WTC11 (cell line): ENCODE measurements around the gene PANK4. TPM values are rescaled to one million over a fixed set of nuclear protein-coding genes. Genes with fewer than 3 reads are reported as not detected.

Experiments
- AFF4 ChIP-seq: sonication (generic); formaldehyde crosslinking; IDR thresholded peaks from 2 replicates; pipeline ENCODE4 v1.8.1; 2023; ENCODE audit warnings: mild to moderate bottlenecking, missing genetic modification reagents, borderline replicate concordance
- AR ChIP-seq: fragments of 250-450 bp; sonication (Bioruptor Pico); IDR thresholded peaks from 2 replicates; pipeline ENCODE4 v1.9.0; 2021; ENCODE audit warnings: mild to moderate bottlenecking
- CREB1 ChIP-seq: sonication (generic); formaldehyde crosslinking; IDR thresholded peaks from 2 replicates; pipeline ENCODE4 v1.8.0; 2023; ENCODE audit warnings: mild to moderate bottlenecking, missing genetic modification reagents
- JUN ChIP-seq: sonication (generic); formaldehyde crosslinking; IDR thresholded peaks from 2 replicates; pipeline ENCODE4 v1.8.0; 2023; ENCODE audit warnings: mild to moderate bottlenecking, missing genetic modification reagents
- NR1H2 ChIP-seq: sonication (generic); formaldehyde crosslinking; IDR thresholded peaks from 2 replicates; pipeline ENCODE4 v1.9.0; 2021; ENCODE audit warnings: mild to moderate bottlenecking, moderate library complexity, missing genetic modification reagents
- NR3C1 ChIP-seq: sonication (generic); formaldehyde crosslinking; conservative IDR thresholded peaks from 2 replicates; pipeline ENCODE4 v1.8.1; 2023; ENCODE audit warnings: low read depth, mild to moderate bottlenecking, missing genetic modification reagents
- PRRX2 ChIP-seq: fragments of 250-450 bp; sonication (Bioruptor Pico); IDR thresholded peaks from 2 replicates; pipeline ENCODE4 v1.8.0; 2021; ENCODE audit warnings: mild to moderate bottlenecking
- SMAD3 ChIP-seq: sonication (generic); formaldehyde crosslinking; IDR thresholded peaks from 2 replicates; pipeline ENCODE4 v1.8.0; 2022; ENCODE audit warnings: missing genetic modification reagents, mild to moderate bottlenecking, borderline replicate concordance
- ZNF121 ChIP-seq: sonication (generic); formaldehyde crosslinking; IDR thresholded peaks from 2 replicates; pipeline ENCODE4 v1.8.0; 2023; ENCODE audit warnings: missing genetic modification reagents
- ZNF281 ChIP-seq: sonication (generic); formaldehyde crosslinking; IDR thresholded peaks from 2 replicates; pipeline ENCODE4 v1.8.0; 2023; ENCODE audit warnings: mild to moderate bottlenecking, missing genetic modification reagents
- ZNF396 ChIP-seq: fragments of 250-450 bp; sonication (Bioruptor Pico); IDR thresholded peaks from 2 replicates; pipeline ENCODE4 v1.8.0; 2021; ENCODE audit warnings: mild to moderate bottlenecking, moderate library complexity, borderline replicate concordance
- ZNF416 ChIP-seq: fragments of 250-450 bp; sonication (Bioruptor Pico); IDR thresholded peaks from 2 replicates; pipeline ENCODE4 v1.9.0; 2021; ENCODE audit warnings: mild to moderate bottlenecking, inconsistent platforms
- ZNF532 ChIP-seq: fragments of 250-450 bp; sonication (Bioruptor Pico); IDR thresholded peaks from 2 replicates; pipeline ENCODE4 v1.9.0; 2021; ENCODE audit warnings: mild to moderate bottlenecking, borderline replicate concordance
- total RNA-seq: library from RNA; stranded (reverse); gene quantifications from 3 replicates; pipeline ENCODE4 v1.2.3, GENCODE V29; 2021
- TF ChIP-seq, protein P1 (sequence below): sonication (generic); formaldehyde crosslinking; IDR thresholded peaks from 2 replicates; pipeline ENCODE4 v1.8.1; 2023; ENCODE audit warnings: mild to moderate bottlenecking, missing genetic modification reagents
- TF ChIP-seq, protein P2 (sequence below): fragments of 250-450 bp; sonication (Bioruptor Pico); IDR thresholded peaks from 2 replicates; pipeline ENCODE4 v1.8.0; 2021; ENCODE audit warnings: mild to moderate bottlenecking
- TF ChIP-seq, protein P3 (sequence below): sonication (generic); formaldehyde crosslinking; IDR thresholded peaks from 2 replicates; pipeline ENCODE4 v1.8.1; 2023; ENCODE audit warnings: mild to moderate bottlenecking, missing genetic modification reagents
- TF ChIP-seq, protein P4 (sequence below): fragments of 250-450 bp; sonication (Bioruptor Pico); IDR thresholded peaks from 2 replicates; pipeline ENCODE4 v1.9.0; 2021; ENCODE audit warnings: moderate library complexity, mild to moderate bottlenecking, inconsistent platforms, borderline replicate concordance
- TF ChIP-seq, protein P5 (sequence below): fragments of 250-450 bp; sonication (Bioruptor Pico); IDR thresholded peaks from 2 replicates; pipeline ENCODE4 v2.1.2; 2022; ENCODE audit warnings: mild to moderate bottlenecking, moderate library complexity

Gene PANK4
- total RNA-seq, 1 experiment from 2014 or later = 52.5 TPM

DNA sequence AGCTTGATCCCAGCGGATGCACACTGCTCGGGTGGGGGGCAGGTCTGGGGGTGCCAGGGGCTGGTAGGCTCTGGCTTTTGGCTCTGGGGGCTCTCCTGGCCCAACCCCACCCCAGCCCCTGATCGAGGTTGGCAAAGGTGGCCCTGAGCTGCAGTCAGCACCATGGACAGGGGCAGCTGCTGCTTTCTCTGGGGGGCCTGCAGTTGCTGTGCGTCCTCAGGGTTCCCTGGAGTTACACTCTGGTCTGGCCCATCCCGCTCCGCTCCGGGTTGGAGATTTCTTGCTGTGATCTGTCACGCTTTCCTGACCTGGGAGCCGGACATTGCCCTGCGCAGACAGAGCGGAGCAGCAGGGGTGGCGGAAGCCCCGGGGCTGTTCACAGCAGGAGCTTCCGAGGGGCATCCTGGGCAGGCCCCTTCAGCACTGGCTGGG is 58.3 kb downstream of the PANK4 start (continued):
- TF ChIP-seq AFF4 (no peak), AR (CRISPR knock-in tag) (no peak), ZNF532 (CRISPR knock-in tag) (no peak), ZNF281 (CRISPR knock-in tag) (no peak), SMAD3 (CRISPR knock-in tag) (peak; percentile 89; the same call in 1 of the 2 replicates), NR1H2 (CRISPR knock-in tag) (no peak), ZNF396 (no peak), ZNF121 (CRISPR knock-in tag) (no peak), CREB1 (CRISPR knock-in tag) (no peak), JUN (CRISPR knock-in tag) (no peak), NR3C1 (CRISPR knock-in tag) (no peak), ZNF416 (CRISPR knock-in tag) (no peak), PRRX2 (no peak)
- TF ChIP-seq, protein P1, sequence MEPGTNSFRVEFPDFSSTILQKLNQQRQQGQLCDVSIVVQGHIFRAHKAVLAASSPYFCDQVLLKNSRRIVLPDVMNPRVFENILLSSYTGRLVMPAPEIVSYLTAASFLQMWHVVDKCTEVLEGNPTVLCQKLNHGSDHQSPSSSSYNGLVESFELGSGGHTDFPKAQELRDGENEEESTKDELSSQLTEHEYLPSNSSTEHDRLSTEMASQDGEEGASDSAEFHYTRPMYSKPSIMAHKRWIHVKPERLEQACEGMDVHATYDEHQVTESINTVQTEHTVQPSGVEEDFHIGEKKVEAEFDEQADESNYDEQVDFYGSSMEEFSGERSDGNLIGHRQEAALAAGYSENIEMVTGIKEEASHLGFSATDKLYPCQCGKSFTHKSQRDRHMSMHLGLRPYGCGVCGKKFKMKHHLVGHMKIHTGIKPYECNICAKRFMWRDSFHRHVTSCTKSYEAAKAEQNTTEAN = no peak
- TF ChIP-seq, protein P2, sequence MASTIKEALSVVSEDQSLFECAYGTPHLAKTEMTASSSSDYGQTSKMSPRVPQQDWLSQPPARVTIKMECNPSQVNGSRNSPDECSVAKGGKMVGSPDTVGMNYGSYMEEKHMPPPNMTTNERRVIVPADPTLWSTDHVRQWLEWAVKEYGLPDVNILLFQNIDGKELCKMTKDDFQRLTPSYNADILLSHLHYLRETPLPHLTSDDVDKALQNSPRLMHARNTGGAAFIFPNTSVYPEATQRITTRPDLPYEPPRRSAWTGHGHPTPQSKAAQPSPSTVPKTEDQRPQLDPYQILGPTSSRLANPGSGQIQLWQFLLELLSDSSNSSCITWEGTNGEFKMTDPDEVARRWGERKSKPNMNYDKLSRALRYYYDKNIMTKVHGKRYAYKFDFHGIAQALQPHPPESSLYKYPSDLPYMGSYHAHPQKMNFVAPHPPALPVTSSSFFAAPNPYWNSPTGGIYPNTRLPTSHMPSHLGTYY (CRISPR knock-in tag) = no peak
- TF ChIP-seq, protein P3, sequence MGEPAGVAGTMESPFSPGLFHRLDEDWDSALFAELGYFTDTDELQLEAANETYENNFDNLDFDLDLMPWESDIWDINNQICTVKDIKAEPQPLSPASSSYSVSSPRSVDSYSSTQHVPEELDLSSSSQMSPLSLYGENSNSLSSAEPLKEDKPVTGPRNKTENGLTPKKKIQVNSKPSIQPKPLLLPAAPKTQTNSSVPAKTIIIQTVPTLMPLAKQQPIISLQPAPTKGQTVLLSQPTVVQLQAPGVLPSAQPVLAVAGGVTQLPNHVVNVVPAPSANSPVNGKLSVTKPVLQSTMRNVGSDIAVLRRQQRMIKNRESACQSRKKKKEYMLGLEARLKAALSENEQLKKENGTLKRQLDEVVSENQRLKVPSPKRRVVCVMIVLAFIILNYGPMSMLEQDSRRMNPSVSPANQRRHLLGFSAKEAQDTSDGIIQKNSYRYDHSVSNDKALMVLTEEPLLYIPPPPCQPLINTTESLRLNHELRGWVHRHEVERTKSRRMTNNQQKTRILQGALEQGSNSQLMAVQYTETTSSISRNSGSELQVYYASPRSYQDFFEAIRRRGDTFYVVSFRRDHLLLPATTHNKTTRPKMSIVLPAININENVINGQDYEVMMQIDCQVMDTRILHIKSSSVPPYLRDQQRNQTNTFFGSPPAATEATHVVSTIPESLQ (CRISPR knock-in tag) = no peak
- TF ChIP-seq, protein P4, sequence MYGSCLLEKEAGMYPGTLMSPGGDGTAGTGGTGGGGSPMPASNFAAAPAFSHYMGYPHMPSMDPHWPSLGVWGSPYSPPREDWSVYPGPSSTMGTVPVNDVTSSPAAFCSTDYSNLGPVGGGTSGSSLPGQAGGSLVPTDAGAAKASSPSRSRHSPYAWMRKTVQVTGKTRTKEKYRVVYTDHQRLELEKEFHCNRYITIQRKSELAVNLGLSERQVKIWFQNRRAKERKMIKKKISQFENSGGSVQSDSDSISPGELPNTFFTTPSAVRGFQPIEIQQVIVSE (CRISPR knock-in tag) = no peak
- TF ChIP-seq, protein P5, sequence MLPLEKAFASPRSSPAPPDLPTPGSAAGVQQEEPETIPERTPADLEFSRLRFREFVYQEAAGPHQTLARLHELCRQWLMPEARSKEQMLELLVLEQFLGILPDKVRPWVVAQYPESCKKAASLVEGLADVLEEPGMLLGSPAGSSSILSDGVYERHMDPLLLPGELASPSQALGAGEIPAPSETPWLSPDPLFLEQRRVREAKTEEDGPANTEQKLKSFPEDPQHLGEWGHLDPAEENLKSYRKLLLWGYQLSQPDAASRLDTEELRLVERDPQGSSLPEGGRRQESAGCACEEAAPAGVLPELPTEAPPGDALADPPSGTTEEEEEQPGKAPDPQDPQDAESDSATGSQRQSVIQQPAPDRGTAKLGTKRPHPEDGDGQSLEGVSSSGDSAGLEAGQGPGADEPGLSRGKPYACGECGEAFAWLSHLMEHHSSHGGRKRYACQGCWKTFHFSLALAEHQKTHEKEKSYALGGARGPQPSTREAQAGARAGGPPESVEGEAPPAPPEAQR (CRISPR knock-in tag) = no peak
